Hindlimb muscle (tissue), 1 donor: Measurements from ENCODE around the gene THSD8. TPM values are rescaled to one million over a fixed set of nuclear protein-coding genes. Genes with fewer than 3 reads are reported as not detected.
"Not testable (repeated sequence)": the region's sequence is repeated elsewhere in the genome, so short reads cannot be mapped to it uniquely, and the experiment has no call there.

Experiments
- DNase-seq: peaks from one replicate; pipeline ENCODE4 v3.0.0-alpha.2; 2013
- polyA plus RNA-seq: library from polyadenylated mRNA; unstranded; fragments of 120-200 nt; gene quantifications from one replicate; pipeline ENCODE4 v1.2.1, GENCODE V29; 2013; ENCODE audit not compliant: insufficient read length

Gene THSD8
- polyA plus RNA-seq, 1 donor, result 2.2 TPM

DNA sequence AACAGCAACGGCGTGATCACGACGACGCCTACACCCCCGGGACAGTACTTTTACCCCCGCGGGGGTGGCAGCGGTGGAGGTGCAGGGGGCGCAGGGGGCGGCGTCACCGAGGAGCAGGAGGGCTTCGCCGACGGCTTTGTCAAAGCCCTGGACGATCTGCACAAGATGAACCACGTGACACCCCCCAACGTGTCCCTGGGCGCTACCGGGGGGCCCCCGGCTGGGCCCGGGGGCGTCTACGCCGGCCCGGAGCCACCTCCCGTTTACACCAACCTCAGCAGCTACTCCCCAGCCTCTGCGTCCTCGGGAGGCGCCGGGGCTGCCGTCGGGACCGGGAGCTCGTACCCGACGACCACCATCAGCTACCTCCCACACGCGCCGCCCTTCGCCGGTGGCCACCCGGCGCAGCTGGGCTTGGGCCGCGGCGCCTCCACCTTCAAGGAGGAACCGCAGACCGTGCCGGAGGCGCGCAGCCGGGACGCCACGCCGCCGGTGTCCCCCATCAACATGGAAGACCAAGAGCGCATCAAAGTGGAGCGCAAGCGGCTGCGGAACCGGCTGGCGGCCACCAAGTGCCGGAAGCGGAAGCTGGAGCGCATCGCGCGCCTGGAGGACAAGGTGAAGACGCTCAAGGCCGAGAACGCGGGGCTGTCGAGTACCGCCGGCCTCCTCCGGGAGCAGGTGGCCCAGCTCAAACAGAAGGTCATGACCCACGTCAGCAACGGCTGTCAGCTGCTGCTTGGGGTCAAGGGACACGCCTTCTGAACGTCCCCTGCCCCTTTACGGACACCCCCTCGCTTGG is 9.6 kb upstream of the THSD8 start:
- no peak for DNase-seq

DNA sequence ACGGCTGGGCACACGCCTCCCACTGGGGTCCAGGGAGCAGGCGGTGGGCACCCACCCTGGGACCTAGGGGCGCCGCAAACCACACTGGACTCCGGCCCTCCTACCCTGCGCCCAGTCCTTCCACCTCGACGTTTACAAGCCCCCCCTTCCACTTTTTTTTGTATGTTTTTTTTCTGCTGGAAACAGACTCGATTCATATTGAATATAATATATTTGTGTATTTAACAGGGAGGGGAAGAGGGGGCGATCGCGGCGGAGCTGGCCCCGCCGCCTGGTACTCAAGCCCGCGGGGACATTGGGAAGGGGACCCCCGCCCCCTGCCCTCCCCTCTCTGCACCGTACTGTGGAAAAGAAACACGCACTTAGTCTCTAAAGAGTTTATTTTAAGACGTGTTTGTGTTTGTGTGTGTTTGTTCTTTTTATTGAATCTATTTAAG is 9.0 kb upstream of the THSD8 start:
- DNase-seq, result no peak

DNA sequence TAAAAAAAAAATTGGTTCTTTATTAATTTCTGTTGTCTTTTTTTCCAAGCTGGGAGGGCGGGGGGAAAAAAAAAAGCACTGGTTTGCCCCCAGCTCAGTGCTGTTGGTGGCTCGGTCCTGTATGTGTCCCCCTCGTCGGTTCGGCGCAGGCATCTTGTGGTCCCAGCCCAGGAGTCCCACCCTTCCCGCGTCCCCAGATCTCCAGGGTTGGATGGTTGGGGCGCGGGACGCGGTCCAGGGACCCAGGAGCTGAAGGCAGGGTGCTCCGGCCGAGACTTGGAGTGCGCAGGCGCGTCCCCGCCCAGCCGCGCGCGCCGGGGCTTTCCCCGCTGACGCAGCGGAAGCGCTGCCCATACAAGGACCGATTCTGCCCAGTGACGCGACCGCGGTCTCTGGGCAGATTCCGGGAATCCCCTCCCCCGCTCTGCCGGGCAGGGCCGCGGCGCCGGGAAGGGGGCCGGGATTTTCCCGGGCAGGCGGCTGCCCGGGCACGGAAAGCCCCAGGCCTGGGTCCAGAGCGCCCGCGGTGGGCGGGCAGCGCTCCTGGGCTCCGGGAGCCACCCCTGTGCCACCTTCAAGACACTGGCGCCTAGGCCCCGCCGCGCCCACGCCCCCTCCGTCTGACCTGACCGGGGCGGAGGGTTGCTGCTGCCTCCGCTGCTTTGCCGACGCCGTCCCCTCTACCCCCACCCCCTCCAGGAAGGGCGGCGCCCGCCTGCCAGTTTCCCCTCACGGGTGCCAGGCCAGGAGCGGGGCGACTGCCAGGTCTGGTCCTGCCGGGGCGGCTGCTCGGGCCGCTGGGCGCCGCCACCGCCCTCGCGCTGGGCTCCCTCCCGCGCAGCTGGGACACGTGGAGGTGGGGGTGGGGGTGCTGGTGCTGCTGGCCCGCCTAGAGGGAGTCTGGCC is 8.3 kb upstream of the THSD8 start:
- DNase-seq, result peak; percentile 97

DNA sequence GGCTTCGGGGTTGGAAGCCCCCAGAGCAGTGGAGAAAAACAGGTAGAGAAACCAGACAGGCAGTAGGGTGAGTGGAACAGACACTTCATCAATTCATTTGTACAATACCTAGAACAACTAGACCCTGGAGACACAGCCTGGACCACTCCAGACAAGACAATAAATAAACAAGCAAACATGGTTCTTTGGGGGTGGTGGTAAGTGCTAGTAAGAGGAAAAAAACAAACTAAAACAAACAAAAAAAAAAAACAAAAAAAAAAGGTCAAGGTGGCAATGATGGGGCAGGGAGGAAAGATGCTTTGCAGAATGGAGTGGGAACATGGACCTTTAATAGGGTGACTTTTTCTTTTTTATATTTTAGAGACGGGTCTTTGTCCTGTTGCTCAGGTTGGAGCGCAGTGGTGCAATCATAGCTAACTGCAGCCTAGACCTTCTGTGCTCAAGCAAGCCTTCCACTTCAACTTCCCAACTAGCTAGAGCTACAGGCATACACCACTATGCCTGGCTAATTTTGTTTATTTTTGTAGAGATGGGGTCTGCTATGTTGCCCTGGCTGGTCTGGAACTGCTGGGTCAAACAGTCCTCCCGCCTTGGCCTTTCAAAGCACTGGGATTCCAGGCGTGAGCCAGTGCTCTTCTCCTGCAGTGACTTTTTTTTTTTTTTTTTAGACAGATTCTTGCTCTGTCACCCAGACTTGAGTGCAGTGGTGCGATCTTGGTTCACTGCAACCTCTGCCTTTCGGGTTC is 7.5 kb upstream of the THSD8 start:
- DNase-seq, result no peak

DNA sequence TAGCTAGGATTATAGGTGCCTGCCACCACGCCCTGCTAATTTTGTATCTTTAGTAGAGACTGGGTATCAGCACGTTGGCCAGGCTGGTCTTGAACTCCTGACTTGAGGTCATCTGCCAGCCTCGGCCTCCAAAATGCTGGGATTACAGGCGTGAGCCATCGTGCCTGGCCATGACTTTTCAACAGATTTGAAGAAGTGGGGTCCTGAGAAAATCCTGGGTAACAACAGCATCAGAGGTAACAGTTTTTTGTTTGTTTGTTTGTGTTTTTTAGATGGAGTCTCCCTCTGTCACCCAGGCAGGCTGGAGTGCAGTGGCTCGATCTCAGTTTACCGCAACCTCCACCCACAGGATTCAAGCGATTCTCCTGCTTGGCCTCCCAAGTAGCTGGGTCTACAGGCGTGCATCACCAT is 6.9 kb upstream of the THSD8 start:
- no peak for DNase-seq

DNA sequence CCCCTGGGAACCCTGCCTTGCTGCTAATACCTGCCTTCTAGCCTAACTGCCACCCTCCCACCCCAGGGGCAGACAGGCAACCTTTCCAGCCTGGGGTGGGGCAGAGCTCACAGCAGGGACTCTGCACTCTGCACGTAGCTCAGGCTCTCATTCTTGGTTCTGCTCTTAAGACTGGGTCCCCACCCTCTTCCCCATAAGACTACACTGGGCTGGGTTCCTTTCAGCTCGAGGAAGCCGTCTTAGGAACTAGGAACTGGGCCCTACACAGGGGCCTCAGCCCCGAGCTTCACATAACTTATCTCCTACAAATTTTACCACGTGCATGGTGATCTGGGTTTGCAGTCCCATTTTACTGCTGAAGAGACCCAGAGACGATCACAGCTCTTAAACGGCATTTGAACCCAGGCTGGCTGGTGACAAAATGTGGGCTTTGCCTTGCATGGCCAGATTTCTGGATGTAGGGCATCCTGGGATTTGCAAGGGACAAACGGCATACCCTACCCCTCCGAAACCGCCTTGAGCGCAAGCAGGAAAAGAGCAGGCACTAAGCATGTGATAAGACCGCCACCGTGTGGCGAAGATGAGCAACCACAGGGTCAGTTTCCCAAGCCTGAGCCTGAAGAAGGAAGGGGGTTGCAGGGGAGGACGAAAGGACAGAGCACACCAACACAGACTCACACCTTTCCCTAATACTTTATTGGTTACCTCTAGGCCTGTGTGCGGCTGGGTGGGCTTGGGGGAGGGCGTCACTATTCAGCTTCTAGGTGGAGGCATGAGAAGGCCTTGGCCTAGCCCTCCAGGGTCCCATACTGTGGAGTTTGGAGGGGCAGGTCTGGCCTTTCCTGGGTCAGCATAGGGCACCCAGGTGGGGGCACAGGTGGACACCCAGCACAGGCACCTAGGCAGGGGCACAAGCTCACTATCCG is 5.5 kb upstream of the THSD8 start:
- peak; percentile 85 for DNase-seq

DNA sequence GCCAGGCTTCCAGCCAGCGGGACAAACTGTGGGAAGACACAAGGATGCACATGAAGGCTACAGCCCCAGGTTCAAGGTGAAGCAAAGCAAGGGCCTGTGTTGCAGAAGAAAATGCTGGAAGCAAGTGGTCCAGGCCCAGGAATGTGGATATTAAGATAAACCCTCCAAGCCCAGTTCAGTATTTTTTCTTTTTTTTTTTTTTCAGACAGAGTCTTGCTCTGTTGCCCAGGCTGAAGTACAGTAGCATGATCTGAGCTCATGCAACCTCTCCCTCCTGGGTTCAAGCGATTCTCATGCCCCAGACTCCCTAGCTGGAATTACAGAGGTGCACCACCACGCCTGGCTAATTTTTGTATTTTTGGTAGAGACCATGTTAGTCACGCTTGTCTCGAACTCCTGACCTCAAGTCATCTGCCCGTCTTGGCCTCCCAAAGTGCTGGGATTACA is 4.7 kb upstream of the THSD8 start:
- DNase-seq, result no peak

DNA sequence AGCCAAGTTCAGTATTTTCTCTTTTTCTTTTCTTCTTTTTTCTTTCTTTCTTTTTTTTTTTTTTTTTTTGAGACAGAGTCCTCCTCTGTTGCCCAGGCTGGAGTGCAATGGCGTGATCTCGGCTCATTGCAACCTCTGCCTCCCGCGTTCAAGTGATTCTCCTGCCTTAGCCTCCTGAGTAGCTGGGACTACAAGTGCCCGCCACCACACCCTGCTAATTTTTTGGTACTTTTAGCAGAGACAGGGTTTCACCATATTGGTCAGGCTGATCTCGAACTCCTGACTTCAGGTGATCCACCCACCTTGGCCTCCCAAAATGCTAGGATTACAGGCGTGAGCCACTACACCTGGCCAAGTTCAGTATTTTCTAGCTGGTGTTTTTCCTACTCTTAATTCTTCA is 4.3 kb upstream of the THSD8 start:
- DNase-seq, result not testable (repeated sequence)

DNA sequence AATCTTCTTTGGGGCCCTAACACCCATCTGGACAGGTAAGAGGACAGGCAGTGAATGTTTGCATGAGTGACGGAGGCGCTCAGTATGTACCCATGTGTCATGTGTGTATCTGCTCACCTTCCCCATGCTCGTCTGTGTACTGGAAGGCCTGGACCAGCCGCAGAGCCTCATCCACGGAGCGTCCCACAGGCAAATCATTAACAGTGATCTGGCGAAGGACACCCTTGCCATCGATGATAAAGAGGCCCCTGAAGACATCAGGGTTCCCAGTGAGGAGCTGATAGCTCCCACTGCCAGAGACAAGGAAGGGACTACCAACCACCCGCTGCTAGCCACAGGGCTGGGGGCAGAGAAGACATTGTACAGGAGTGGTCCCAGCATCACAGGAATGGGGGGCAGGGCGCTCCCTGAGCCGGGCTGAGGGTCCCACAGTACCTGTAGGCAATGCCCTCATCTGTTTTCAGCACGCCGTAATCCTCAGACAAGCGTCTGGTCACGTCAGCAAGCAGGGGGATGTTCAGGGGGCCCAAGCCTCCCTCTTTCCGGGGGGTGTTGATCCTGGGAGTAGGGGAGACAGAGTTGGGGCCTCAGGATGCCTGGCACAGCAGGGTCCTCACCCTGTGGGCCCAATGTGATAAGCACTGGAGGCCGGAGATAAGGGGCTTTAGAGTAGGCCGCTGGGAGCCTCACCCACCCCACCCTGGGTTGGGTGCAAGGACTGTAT is 2.0 kb upstream of the THSD8 start:
- DNase-seq, result no peak

DNA sequence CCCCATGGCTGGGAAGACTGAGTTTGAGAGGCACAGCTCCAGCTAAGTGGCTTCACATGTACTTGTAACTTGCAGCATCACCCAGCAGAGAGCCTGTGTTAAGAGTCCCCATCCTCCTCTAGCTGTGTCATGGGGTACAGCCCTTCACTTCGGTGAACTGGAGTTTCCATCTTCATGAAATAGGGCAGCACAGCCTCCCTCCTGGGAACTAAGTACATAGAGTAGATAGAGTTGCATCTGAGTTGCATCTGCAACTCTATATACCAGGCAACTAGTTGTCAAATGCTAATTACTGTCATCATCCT is 1.5 kb upstream of the THSD8 start:
- no peak for DNase-seq

DNA sequence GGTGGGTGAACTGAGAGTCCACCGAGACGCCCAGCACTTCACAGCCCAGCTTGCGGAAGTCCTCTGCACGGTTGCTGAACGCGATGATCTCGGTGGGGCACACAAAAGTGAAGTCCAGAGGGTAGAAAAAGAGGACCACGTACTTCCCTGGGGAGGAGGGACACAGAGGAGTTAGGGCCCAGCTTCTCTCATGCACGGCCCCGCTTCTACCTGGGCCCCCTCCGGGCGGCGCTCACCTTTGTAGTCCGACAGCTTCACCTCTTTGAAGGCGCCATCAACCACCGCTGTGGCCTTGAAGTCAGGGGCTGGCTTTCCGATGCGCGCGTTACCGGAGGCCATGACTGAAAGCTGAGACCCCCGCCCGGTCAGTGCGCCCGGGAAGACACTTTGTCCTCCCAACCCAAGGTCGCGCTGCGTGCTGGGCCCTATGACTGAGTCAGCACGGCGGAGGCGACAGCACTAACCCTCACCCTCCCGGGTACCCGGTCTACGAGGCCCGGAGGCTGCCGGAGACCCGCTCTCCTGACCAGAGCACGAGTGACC is 875 bp upstream of the THSD8 start:
- no peak for DNase-seq

DNA sequence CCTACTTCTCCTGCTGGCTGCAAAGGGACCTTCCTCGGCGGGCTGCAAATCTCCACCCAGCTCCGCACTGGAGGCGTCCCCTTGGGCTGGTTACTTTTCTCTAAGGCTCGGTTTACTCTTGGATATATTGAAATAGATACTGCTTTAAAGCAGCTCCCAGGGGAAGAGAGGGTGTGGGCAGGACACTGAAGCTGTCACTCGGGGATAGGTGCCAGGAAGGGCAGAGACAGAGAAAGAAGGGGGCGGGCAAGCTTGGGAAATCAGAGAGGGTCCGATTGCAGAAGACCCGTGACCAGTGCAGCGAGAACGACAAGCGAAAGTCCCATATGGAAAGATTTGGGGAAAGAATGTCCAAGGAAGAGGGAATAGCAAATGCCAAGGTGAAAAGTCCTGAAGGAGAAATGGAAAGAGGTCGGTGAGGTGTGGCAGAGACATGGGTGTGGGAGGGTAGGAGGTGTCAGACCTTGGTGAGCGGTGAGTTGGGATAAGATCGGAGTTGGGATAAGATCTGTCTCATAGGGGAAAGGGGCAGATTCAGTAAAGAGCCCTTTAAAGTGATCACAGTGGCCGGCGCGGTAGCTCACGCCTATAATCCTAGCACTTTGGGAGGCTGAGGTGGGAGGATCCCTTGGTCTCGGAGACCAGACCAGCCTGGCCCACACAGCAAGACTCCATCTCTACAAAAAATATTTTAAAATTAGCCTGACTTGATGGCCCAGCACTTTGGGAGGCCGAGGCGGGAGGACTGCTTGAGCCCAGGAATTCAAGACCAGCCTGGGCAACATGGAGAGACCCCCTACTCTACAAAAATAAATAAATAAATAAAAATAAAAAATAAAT is 618 bp downstream of the THSD8 start:
- DNase-seq, result no peak

DNA sequence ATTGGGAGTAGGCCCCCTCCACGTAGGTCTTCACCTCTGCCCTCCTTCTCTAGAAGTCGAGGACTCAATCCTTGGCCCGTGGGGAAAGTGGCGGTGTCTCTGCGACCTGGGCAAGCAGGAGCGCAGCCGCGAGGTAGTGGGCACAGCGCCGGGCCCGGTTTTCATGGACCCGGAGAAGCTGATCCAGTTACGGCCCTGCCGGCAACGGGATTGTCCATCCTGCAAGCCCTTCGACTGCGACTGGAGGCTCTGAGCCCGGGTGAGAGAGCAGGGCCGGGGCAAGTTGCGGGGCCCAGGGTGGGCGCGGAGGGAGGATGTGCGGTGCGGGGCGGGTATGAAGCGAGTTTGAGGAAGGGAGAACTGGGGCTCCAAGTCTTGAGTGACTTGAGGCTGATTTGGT is 2.2 kb downstream of the THSD8 start:
- DNase-seq, result no peak

DNA sequence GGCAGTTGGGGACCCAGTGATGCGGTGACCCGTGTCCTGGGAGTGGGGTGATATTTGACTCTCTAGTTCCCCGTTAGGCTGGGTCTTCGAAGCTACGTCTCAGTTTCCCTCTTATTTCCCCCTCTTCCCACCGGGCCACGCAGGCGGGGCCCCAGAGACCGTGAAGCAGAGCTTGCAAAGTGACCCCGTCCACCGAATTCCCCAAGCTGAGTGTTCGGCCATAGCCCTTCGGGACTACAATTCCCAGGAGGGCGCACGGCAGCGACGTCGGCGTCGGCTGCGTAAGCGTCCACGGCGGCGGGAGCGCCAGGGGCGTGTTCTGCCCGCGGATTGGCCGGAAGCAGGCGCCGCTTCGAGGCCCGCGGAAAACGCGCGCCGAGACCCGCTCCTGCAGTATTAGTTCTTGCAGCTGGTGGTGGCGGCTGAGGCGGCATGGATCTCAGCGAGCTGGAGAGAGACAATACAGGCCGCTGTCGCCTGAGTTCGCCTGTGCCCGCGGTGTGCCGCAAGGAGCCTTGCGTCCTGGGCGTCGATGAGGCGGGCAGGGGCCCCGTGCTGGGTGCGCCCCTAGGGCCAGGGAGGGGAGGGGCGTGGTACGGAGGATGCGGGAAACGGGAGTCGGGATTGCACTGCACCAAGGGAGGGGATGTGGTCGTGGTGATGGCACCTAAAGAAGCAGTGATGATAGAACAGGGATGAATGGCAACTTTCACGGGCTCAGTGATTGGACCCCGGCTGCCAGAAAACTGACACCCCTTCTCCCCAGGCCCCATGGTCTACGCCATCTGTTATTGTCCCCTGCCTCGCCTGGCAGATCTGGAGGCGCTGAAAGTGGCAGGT is 4.6 kb downstream of the THSD8 start, which contains the start of gene RNASEH2A:
TSS of gene RNASEH2A (plus strand) at position 343 of the 840 bp plus-strand sequence. CDS start at position 433, 90 bp downstream.
- peak; percentile 91 for DNase-seq

DNA sequence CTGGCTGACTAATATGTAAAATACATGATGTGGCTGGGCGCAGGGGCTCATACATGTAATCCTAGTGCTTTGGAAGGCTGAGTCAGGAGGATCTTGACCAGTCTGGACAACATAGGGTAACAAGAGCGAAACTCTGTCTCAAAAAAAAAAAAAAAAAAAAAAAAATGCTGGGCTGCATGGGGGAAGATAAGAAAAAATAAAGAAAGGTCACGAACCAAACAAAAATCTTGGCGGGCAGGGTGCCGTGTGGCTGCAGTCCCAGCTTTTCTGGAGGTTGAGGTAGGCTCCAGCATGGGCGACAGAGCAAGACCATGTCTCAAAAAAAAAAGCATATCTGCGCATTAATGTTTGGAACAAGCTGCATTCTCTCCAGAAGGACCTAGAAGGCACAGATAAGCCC is 13.2 kb downstream of the THSD8 start:
- no peak for DNase-seq

DNA sequence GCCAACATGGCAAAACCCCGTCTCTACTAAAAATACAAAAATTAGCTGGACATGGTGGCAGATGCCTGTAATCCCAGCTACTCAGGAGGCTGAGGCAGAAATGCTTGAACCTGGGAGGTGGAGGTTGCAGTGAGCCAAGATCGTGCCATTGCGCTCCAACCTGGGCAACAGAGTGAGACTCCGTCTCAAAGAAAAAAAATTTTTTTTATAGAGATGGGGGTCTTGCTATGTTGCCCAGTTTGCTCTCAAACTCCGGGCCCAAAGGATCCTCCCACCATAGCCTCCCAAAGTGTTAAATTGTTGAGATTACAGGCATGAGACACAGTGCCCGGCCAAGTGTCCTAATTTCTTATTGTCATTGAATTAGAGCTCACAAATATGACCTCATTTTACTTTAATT is 15.3 kb downstream of the THSD8 start:
- DNase-seq, result not testable (repeated sequence)

DNA sequence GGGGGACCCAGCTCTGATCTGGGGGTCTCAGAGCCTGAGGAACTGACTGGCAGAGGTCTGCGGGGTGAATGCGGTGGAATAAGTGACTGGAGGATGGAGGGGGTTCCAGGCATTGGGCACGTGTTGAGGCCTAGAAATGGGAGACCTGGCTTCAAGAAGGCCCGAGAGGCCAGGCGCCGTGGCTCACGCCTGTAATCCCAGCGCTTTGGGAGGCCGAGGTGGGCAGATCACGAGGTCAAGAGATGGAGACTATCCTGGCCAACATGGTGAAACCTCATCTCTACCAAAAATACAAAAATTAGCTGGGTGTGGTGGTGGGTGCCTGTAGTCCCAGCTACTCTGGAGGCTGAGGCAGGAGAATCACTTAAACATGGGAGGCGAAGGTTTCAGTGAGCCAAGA is 15.9 kb downstream of the THSD8 start:
- not testable (repeated sequence) for DNase-seq

DNA sequence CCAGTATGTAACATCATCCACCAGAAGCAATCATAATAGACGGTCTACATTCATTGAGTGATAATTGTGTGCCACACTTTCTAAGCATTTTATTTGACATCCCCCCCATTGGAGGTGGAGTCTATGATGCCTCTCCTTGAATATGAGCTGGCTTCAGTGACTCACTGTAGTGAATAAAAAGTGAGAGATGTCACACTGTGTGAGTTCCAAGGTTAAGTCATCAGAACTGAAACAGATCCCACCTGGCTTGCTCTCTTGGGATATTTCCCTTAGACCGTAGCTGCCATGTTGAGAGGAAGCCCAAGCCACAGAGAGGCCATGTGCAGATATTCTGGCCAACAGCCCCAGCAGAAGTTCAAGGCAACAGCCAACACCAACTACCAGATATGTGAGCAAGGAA is 19.9 kb downstream of the THSD8 start:
- no peak for DNase-seq
